Erythroblast (primary cell): Measurements from ENCODE around the gene FNDC3B.

Experiments used
- GATA1 ChIP-seq: IDR thresholded peaks from 2 replicates; pipeline ENCODE4 v1.6.1; 2011; ENCODE audit warnings: low read depth, mild to moderate bottlenecking, control low read depth, low read length, moderate library complexity
- POLR2A ChIP-seq: IDR thresholded peaks from 2 replicates; pipeline ENCODE4 v1.6.1; 2011; ENCODE audit warnings: mild to moderate bottlenecking, low read length

DNA sequence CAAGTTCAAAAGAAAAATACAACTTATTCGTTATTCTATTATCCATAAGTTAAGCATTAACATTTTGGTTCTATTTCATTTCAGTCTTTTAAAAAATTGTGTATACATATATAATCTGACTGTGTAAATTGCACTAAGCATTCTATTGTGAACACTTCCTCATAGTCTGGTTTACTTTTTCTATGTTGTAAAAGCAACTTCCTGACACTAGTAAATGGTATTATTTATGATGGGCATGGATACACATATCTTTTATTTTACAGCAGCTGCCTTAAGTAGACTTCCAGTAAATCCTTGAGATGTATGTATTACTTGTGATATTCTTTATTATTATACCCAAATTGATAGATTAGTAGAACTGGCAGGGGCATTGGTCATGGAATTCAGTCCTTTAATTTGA, 58.2 kb downstream of the FNDC3B start:
- TF ChIP-seq POLR2A (no peak), GATA1 (no peak)
